ENCODE results near the gene ALK. TPM values are rescaled to one million over a fixed set of nuclear protein-coding genes. Genes with fewer than 3 reads are reported as not detected.

Gene ALK
- polyA plus RNA-seq, 1 experiment = not detected

GRCh38 chr2:29487967-29488555 lies 433.3 kb downstream of the ALK start:
- no peaks in the 10 kb centered on the region for H3K27me3 ChIP-seq (ENCODE audit: control insufficient read depth, insufficient read depth, low read length)
- no peak overlapping the region for H3K27ac ChIP-seq (ENCODE audit: low read depth, low read length)
- ChIA-PET CTCF (no interaction called here), POLR2A (no interaction called here)
- H3K9me3 ChIP-seq (ENCODE audit: control insufficient read depth, insufficient read depth, low read length) = no peaks in the 10 kb centered on the region
- H3K4me3 ChIP-seq (ENCODE audit: low read depth, low read length) = no peak overlapping the region
- TF ChIP-seq CTCF (IDR thresholded peaks at IDR 0.05; ENCODE audit: low read depth, low read length) = no peak
- DNase-seq (ENCODE audit: low read depth, low spot score) = peak; percentile 26

GRCh38 chr2:29485631-29486030 lies 435.8 kb downstream of the ALK start:
- H3K27me3 ChIP-seq (ENCODE audit: control insufficient read depth, insufficient read depth, low read length) = no peaks in the 10 kb centered on the region
- ChIA-PET POLR2A (no interaction called here), CTCF (interaction anchor here (0.6 kb wide), 1 partner anchor 15 kb away, joined by 7 read pairs; no protein-coding TSS in a partner anchor)
- no peak for TF ChIP-seq CTCF (IDR thresholded peaks at IDR 0.05; ENCODE audit: low read depth, low read length)
- no peaks in the 10 kb centered on the region for H3K9me3 ChIP-seq (ENCODE audit: control insufficient read depth, insufficient read depth, low read length)
- H3K27ac ChIP-seq (ENCODE audit: low read depth, low read length) = no peak overlapping the region
- DNase-seq (ENCODE audit: low read depth, low spot score) = no peak
- no peak overlapping the region for H3K4me3 ChIP-seq (ENCODE audit: low read depth, low read length)

GRCh38 chr2:29485117-29485516 lies 436.3 kb downstream of the ALK start:
- POLR2A ChIA-PET = no interaction called here
- TF ChIP-seq CTCF (IDR thresholded peaks at IDR 0.05; ENCODE audit: low read depth, low read length) = no peak
- no peak for DNase-seq (ENCODE audit: low read depth, low spot score)
- CTCF ChIA-PET = no interaction called here
- Histone ChIP-seq H3K9me3 (ENCODE audit: control insufficient read depth, insufficient read depth, low read length) (no peaks in the 10 kb centered on the region), H3K27me3 (ENCODE audit: control insufficient read depth, insufficient read depth, low read length) (no peaks in the 10 kb centered on the region), H3K27ac (ENCODE audit: low read depth, low read length) (no peak overlapping the region), H3K4me3 (ENCODE audit: low read depth, low read length) (no peak overlapping the region)

GRCh38 chr2:29482867-29483266 lies 438.5 kb downstream of the ALK start:
- Histone ChIP-seq H3K27me3 (ENCODE audit: control insufficient read depth, insufficient read depth, low read length) (no peaks in the 10 kb centered on the region), H3K4me3 (ENCODE audit: low read depth, low read length) (no peak overlapping the region), H3K9me3 (ENCODE audit: control insufficient read depth, insufficient read depth, low read length) (no peaks in the 10 kb centered on the region), H3K27ac (ENCODE audit: low read depth, low read length) (no peak overlapping the region)
- TF ChIP-seq CTCF (IDR thresholded peaks at IDR 0.05; ENCODE audit: low read depth, low read length) = no peak
- no peak for DNase-seq (ENCODE audit: low read depth, low spot score)
- ChIA-PET CTCF (no interaction called here), POLR2A (no interaction called here)

GRCh38 chr2:29482348-29482747 lies 439.0 kb downstream of the ALK start:
- CTCF ChIA-PET = no interaction called here
- Histone ChIP-seq H3K4me3 (ENCODE audit: low read depth, low read length) (no peak overlapping the region), H3K9me3 (ENCODE audit: control insufficient read depth, insufficient read depth, low read length) (no peaks in the 10 kb centered on the region), H3K27me3 (ENCODE audit: control insufficient read depth, insufficient read depth, low read length) (no peaks in the 10 kb centered on the region), H3K27ac (ENCODE audit: low read depth, low read length) (no peak overlapping the region)
- TF ChIP-seq CTCF (IDR thresholded peaks at IDR 0.05; ENCODE audit: low read depth, low read length) = no peak
- POLR2A ChIA-PET = no interaction called here
- no peak for DNase-seq (ENCODE audit: low read depth, low spot score)
